Central memory CD8-positive, alpha-beta T cell (primary cell): ENCODE results near the gene FHOD3.

Experiments used
- ATAC-seq: fragments of 150-1000 bp; cut with Tn5 transposase; replicated peaks from 2 replicates; pipeline ENCODE4 v1.10.0; 2022; ENCODE audit warnings: mild to moderate bottlenecking, moderate FRiP score, moderate number of reproducible peaks; ENCODE audit not compliant: poor library complexity, severe bottlenecking; ENCODE audit errors: extremely low read depth
- DNase-seq, 2 donors: peaks; one replicate each; pipeline ENCODE4 v3.0.0; 2021; ENCODE audit warnings: low spot score in 2 of 2
- H3K27ac Mint-ChIP-seq: one replicate; pipeline ENCODE4 v1.8.0; 2022; ENCODE audit warnings: low read depth, mild to moderate bottlenecking, moderate library complexity, mixed read lengths
- H3K27me3 Mint-ChIP-seq: one replicate; pipeline ENCODE4 v1.8.0; 2022; ENCODE audit warnings: mixed read lengths
- H3K36me3 Mint-ChIP-seq: one replicate; pipeline ENCODE4 v1.8.0; 2022; ENCODE audit warnings: mild to moderate bottlenecking, moderate library complexity, mixed read lengths; ENCODE audit not compliant: insufficient read depth
- H3K4me1 Mint-ChIP-seq: one replicate; pipeline ENCODE4 v1.8.0; 2022; ENCODE audit warnings: mixed read lengths
- H3K4me3 Mint-ChIP-seq: one replicate; pipeline ENCODE4 v1.8.0; 2022; ENCODE audit warnings: mild to moderate bottlenecking, moderate library complexity, mixed read lengths
- H3K9me3 Mint-ChIP-seq: one replicate; pipeline ENCODE4 v1.8.0; 2022; ENCODE audit warnings: mixed read lengths

FHOD3 gene

DNA sequence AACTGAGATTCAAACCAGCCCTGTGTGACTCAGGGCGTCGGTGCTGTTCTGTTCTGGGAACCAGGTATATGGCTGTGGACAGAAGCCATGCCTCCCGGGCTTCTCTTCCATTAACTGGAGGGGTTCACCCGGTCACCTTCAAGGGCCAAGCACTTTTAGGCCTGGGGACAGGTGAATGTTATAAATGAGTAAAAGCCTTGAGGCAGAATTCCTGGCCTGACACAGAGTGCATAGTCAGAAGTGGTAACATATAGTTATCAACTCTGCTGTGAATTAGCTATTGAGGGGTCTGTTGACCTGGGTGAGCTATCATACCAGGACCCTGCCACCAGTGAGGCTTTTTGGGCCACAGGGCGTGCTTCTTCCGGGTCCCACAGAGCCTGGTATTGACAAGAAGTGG is 2.7 kb downstream of the FHOD3 start:
- H3K9me3 Mint-ChIP-seq = no peaks in the 10 kb centered on the region
- ATAC-seq (no peak), DNase-seq (no peak)
- H3K4me1 Mint-ChIP-seq = no peaks in the 10 kb centered on the region
- H3K4me3 Mint-ChIP-seq = no peak overlapping the region
- no peak overlapping the region for H3K27ac Mint-ChIP-seq
- H3K36me3 Mint-ChIP-seq = no peaks in the 10 kb centered on the region
- peaks cover 64% of the 10 kb centered on the region for H3K27me3 Mint-ChIP-seq

DNA sequence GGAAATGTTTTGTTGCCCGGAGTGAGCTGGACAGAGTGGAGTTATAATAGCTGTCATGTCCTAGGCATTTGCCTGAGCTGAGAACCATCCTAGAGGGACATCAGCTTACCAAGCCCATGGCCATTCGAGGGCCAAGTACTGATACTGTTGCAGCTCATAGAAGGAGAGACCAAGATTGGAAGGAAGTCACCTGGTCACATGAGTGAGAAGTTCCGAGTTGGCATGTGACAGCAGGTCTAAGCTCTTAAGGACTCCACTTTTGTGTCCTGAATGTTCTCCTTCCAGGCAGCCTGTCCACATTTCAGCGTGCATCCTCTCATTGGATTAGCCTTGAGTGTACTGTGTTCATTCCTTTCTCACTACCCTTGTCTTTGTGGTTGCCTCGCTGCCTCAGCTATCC is 4.4 kb downstream of the FHOD3 start:
- peaks cover 80% of the 10 kb centered on the region for H3K27me3 Mint-ChIP-seq
- DNase-seq (no peak), ATAC-seq (no peak)
- no peaks in the 10 kb centered on the region for H3K9me3 Mint-ChIP-seq
- H3K36me3 Mint-ChIP-seq = no peaks in the 10 kb centered on the region
- no peak overlapping the region for H3K27ac Mint-ChIP-seq
- no peak overlapping the region for H3K4me3 Mint-ChIP-seq
- no peaks in the 10 kb centered on the region for H3K4me1 Mint-ChIP-seq

DNA sequence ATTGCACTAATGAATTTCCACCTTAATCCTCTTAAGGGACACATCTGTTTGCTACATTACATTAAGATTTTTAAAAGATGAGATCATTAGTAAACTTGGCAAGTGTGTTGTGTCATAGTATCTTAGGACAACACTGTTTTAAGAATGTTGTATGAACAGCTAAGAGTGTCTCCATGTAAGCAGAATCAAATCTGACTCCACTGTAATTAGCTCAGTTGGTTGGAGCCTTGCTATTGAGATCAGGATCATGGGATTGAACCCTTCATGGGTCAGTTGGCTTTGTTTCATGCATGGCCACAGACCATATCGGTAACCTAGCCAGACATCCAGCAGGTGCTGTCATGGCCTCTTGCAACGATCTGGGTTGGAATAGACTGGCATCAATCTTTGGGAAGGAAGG is 5.2 kb downstream of the FHOD3 start:
- Mint-ChIP-seq H3K4me3 (no peak overlapping the region), H3K27me3 (peaks cover 87% of the 10 kb centered on the region), H3K27ac (no peak overlapping the region), H3K36me3 (no peaks in the 10 kb centered on the region), H3K4me1 (no peaks in the 10 kb centered on the region), H3K9me3 (no peaks in the 10 kb centered on the region)
- ATAC-seq = no peak
- DNase-seq = no peak

DNA sequence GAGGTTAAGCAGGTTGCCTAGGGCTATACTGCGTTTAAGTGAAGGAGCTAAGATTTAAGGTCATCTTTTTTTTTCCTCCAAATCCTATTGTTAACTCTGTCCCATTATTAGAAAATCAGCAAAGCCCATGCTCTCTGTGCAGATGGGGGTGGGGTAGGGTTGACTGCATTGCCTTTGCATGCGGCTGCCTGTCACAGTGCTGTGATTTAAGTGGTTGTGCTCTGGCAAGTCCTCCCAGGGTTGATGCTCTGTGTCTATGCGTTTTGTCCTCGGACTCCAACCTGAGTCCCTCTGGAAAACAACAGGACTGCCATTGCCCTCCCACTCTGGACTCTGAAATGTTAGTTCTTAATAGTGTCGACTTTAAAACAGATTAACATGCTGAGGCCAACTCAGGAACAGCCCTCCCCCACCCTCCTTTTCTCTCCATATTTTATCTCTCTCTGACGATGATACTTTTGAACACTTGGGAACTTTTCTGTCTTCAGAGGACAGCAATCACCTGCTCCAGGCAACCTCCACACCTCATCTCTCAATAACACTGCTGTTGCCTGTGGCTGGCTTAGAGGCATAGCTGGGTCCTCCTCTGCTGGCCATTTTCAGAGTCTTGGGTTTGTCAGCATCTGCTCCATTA is 5.8 kb downstream of the FHOD3 start:
- no peaks in the 10 kb centered on the region for H3K36me3 Mint-ChIP-seq
- DNase-seq (no peak), ATAC-seq (no peak)
- H3K27me3 Mint-ChIP-seq = peaks cover 87% of the 10 kb centered on the region
- no peaks in the 10 kb centered on the region for H3K9me3 Mint-ChIP-seq
- no peaks in the 10 kb centered on the region for H3K4me1 Mint-ChIP-seq
- H3K27ac Mint-ChIP-seq = no peak overlapping the region
- H3K4me3 Mint-ChIP-seq = no peak overlapping the region

DNA sequence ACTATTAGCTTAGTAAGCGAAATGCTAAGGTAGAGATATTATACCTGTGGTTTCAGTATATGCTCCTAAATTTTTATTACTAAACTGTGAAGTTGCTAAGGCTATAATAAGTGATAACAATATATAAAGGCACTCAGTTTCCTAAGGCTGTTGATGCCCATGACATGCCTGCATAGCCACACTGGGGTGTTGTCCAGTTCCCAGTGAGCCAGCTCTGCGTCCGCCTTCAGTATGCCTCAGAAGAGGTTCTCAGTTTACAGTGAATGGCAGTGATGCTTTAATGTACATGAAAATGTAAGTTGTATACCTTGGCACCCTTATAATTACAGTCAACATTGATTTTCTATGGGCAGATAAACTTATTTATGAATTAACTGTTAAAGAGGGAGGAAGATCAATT is 7.2 kb downstream of the FHOD3 start:
- peaks cover 76% of the 10 kb centered on the region for H3K27me3 Mint-ChIP-seq
- no peak overlapping the region for H3K4me3 Mint-ChIP-seq
- no peaks in the 10 kb centered on the region for H3K4me1 Mint-ChIP-seq
- no peak overlapping the region for H3K27ac Mint-ChIP-seq
- H3K36me3 Mint-ChIP-seq = no peaks in the 10 kb centered on the region
- ATAC-seq = no peak
- no peak for DNase-seq
- no peaks in the 10 kb centered on the region for H3K9me3 Mint-ChIP-seq

DNA sequence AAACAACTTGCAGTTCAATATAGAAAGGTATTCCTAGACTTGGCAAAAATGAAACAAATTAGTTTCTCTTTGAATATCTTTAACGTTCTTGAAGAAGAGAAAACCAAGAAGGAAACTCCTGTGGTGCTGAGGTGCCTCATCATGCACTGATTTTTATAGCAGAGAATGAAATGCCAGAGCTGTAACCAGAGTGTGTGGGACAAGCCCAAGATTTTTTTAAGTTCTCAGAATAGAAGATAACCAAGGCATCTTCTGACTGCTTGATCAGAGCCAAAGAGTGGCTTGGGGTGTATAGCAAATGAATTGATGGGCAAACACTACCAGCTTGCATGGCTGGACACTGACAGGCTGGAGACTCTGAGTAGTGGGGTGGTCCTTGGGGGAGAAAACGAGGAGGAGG is 7.9 kb downstream of the FHOD3 start:
- Mint-ChIP-seq H3K27ac (no peak overlapping the region), H3K27me3 (peaks cover 71% of the 10 kb centered on the region), H3K9me3 (no peaks in the 10 kb centered on the region)

DNA sequence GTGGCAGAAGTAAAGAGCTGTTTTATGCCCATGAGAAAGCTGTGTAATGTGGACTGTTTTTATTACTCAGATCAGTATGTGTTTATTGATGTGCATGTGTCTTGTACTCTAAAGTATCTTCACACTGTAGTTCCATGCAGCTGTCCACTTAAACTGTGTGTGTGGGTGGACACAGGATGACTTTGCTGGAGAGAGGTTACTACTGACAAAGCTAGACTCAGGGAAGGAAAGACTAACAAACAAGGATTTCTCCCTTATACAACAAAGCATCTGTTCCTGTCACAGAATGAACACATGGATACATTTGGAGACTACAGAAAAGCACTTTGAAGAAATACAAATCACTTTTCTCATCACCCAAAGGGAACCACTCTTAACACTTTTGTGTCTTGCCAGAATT is 10.0 kb downstream of the FHOD3 start:
- Mint-ChIP-seq H3K9me3 (no peaks in the 10 kb centered on the region), H3K27ac (no peak overlapping the region), H3K4me1 (no peaks in the 10 kb centered on the region), H3K27me3 (peaks cover 71% of the 10 kb centered on the region), H3K4me3 (no peak overlapping the region), H3K36me3 (peaks cover 3% of the 10 kb centered on the region)
- DNase-seq (no peak), ATAC-seq (no peak)

More for the DNA sequence above, 7.9 kb downstream of the FHOD3 start:
- ATAC-seq = no peak
- H3K4me1 Mint-ChIP-seq = no peaks in the 10 kb centered on the region
- H3K36me3 Mint-ChIP-seq = no peaks in the 10 kb centered on the region
- no peak for DNase-seq
- H3K4me3 Mint-ChIP-seq = no peak overlapping the region

DNA sequence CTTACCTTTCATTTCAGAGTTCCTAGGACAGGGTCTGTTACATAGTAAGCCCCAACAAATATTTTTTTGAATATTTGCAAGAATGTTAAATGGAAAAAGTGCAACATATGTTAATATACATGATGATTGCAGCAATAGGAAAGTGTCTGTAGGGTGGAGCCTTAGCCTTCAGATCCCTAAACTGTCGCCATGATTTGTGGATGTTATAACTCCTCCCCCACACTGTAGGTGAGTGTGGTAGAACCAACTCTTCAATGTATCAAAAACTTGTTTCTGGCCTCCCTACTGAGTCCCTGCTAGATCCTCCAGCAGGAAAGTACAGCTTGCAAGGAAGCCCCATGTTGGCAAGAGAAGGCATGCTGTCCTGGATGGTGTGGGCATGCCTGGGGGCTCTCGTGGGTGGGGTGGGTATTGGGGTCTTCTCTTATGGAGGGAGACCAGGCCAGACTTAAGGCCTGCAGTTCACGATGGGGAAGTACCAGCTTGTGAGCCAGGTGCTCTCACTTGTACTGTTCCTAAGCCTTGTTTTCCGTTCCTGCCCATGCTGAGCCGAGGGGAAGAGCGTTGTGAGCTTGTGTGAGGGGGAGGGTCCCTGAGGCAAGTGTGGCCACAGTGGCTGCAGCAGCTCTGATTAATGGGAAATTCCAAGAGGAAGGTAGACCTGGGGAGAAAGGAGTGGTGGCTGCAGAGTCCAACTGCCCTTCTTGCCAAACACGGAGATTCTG is 11.4 kb downstream of the FHOD3 start:
- DNase-seq = no peak
- H3K4me1 Mint-ChIP-seq = no peaks in the 10 kb centered on the region
- no peak for ATAC-seq
- no peak overlapping the region for H3K4me3 Mint-ChIP-seq
- H3K27me3 Mint-ChIP-seq = peaks cover 66% of the 10 kb centered on the region
- H3K9me3 Mint-ChIP-seq = no peaks in the 10 kb centered on the region
- peaks cover 3% of the 10 kb centered on the region for H3K36me3 Mint-ChIP-seq
- no peak overlapping the region for H3K27ac Mint-ChIP-seq

DNA sequence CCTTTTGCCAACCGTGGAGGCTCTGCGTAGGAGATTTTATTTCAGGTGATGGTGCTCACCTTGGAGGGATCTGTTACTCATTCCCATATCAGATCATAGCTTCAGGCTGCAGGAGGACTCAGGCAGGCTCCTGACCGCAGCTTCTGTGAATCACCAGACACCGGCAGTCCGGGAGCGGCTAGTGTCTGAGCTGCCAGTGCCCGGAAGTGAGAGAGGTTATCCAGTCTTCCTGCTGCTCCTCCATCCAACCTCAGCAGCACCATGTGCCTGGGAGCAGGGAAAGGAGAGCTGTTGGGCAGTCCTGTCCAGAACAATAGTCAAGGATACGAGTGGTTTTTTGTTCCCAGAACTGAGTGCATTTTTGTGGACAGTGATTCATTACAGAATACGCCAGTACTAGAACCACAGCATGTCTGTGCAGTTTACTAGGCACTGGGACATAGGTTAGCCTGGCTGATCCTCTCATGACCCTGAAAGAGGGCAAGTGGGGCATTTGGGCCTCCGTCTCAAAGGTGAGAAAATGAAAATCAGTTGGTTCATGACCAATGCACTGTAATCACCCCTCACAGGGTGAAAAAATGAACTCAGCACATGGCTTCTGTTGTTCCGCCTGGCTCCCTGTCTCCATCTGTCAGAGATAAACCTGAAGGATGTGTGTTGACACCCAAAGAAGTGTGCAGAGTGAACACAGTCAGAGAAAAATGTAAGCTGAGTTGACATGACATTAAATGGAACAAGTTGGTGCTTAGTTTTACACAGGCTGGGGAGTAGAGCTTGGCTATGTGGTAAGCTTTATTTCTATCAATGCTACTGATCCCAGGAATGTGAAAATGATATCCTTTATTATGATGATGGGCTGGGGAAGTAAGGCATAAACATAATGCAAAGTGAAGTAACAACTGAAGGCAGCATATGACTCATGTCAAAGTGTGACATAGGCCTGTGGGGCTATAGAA is 12.2 kb downstream of the FHOD3 start:
- Mint-ChIP-seq H3K4me1 (no peaks in the 10 kb centered on the region), H3K36me3 (peaks cover 3% of the 10 kb centered on the region), H3K4me3 (no peak overlapping the region), H3K9me3 (no peaks in the 10 kb centered on the region), H3K27ac (no peak overlapping the region), H3K27me3 (peaks cover 60% of the 10 kb centered on the region)
- ATAC-seq = no peak
- DNase-seq = no peak

DNA sequence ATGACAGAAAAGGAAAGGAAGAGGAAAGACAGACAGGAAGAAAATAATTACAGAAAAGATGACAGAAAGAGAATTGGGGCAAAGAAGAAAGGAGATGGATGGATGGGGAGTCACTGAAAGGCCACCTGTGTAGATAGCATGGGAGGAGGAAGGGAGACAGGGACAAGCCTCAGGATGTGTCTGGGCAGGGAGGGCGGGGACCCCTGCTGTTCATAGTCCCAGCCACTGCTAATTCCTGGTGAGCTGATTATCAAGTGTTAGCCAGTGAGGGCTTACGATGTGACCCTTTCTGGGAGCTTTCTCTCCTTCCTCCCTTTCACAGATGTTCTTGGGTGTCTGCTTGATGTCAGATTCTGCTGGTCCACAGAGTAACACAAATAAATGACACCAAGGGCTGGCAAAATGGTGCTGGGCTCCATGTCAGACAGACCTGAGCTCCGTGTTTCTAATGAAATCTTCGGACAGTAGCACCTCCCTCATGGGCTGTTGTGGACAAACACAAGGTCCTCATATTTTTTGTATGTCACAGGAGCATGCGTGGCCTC is 13.6 kb downstream of the FHOD3 start:
- ATAC-seq (no peak), DNase-seq (no peak)
- Mint-ChIP-seq H3K4me3 (no peak overlapping the region), H3K27ac (no peak overlapping the region), H3K27me3 (peaks cover 46% of the 10 kb centered on the region), H3K36me3 (peaks cover 3% of the 10 kb centered on the region), H3K4me1 (no peaks in the 10 kb centered on the region), H3K9me3 (no peaks in the 10 kb centered on the region)

DNA sequence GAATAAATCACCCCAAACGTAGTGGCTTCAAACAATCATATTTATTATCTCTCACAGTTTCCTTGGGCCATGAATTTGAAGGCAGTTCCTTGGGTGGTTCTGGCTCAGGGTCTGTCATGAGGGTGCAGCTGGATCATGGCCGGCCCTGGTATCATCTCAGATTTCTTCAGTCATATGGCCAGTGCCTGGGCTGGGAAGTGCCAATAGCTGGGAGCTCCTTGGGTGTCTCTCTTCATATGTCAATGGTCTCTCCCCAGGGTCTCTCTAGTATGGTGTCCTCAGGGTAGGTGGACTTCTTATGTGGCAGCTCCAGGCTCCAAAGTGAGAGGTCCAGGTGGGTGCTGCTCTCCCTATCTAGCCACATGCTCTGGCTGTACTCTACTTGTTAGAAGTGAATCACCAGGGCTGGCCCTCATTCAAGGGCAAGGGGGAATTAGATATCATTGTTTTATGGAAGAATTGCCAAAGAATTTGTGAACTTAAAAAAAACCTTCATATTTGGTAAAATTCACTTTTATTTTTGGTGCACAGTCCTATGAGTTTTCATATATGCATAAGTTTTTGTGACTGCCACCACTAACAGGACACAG is 15.4 kb downstream of the FHOD3 start:
- H3K36me3 Mint-ChIP-seq = peaks cover 3% of the 10 kb centered on the region
- H3K4me3 Mint-ChIP-seq = no peak overlapping the region
- no peak for DNase-seq
- H3K4me1 Mint-ChIP-seq = no peaks in the 10 kb centered on the region
- ATAC-seq = no peak
- H3K27ac Mint-ChIP-seq = no peak overlapping the region
- peaks cover 32% of the 10 kb centered on the region for H3K27me3 Mint-ChIP-seq
- no peaks in the 10 kb centered on the region for H3K9me3 Mint-ChIP-seq

DNA sequence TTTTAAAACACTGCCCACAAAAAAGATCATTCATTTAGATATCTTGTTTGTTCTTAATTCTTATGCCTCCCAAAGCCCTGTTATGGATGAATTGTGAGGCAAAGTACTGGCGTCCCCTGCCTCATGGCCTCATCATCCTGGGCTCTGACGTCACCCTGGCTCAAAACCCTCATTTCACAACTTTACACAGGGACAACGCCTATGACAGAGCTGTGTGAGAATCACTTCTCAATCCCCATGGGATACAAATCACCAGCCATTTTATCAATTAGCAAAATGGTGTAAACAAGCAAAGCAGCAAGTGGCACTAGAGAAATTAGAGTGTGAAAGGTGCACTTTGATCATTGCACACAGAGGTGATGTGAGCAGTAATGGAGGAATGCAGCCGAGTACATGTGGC is 16.6 kb downstream of the FHOD3 start:
- no peak overlapping the region for H3K4me3 Mint-ChIP-seq
- peaks cover 44% of the 10 kb centered on the region for H3K27me3 Mint-ChIP-seq
- DNase-seq = no peak
- ATAC-seq = no peak
- H3K4me1 Mint-ChIP-seq = no peaks in the 10 kb centered on the region
- H3K9me3 Mint-ChIP-seq = peaks cover 5% of the 10 kb centered on the region
- H3K36me3 Mint-ChIP-seq = peaks cover 3% of the 10 kb centered on the region
- H3K27ac Mint-ChIP-seq = no peak overlapping the region
